Smooth muscle cell (in vitro differentiated cells): ENCODE data around the gene HOXA9. TPM values are rescaled to one million over a fixed set of nuclear protein-coding genes. Genes with fewer than 3 reads are reported as not detected.

ENCODE experiments used
- DNase-seq: peaks from one replicate; lab custom pipeline; 2025; ENCODE audit not compliant: unreplicated experiment; lab: John Stamatoyannopoulos, UW
- H2AFZ ChIP-seq: fragments of 200-600 bp; sonication (generic); 2 replicates; pipeline ENCODE4 v1.6.0; 2016; ENCODE audit warnings: antibody characterized with exemption, low read depth, mild to moderate bottlenecking
- H3F3A ChIP-seq: fragments of 200-600 bp; sonication (generic); 2 replicates; pipeline ENCODE4 v1.6.0; 2017; ENCODE audit warnings: antibody characterized with exemption, low read depth
- H3K27ac ChIP-seq: fragments of 200-600 bp; sonication (generic); 2 replicates; pipeline ENCODE4 v1.5.1; 2016; ENCODE audit warnings: low read depth, mild to moderate bottlenecking
- H3K27me3 ChIP-seq: fragments of 200-600 bp; sonication (generic); 2 replicates; pipeline ENCODE4 v1.6.1; 2016; ENCODE audit warnings: low read depth, mild to moderate bottlenecking
- H3K36me3 ChIP-seq: fragments of 200-600 bp; sonication (generic); 2 replicates; pipeline ENCODE4 v1.5.1; 2016; ENCODE audit warnings: low read depth
- H3K4me1 ChIP-seq: fragments of 200-600 bp; sonication (generic); 2 replicates; pipeline ENCODE4 v1.5.1; 2016; ENCODE audit warnings: low read depth
- H3K4me2 ChIP-seq: fragments of 200-600 bp; sonication (generic); 2 replicates; pipeline ENCODE4 v1.6.0; 2016; ENCODE audit warnings: mild to moderate bottlenecking
- H3K4me3 ChIP-seq: fragments of 200-600 bp; sonication (generic); 2 replicates; pipeline ENCODE4 v1.5.1; 2016; ENCODE audit warnings: mild to moderate bottlenecking
- H3K79me2 ChIP-seq: fragments of 200-600 bp; sonication (generic); 2 replicates; pipeline ENCODE4 v1.6.0; 2016; ENCODE audit warnings: low read depth, mild to moderate bottlenecking
- H3K9ac ChIP-seq: fragments of 200-600 bp; sonication (generic); 2 replicates; pipeline ENCODE4 v1.6.0; 2016; ENCODE audit warnings: low read depth
- H3K9me3 ChIP-seq: fragments of 200-600 bp; sonication (generic); replicated peaks from 2 replicates; pipeline ENCODE4 v1.5.1; 2016; ENCODE audit warnings: low read depth
- H4K20me1 ChIP-seq: fragments of 200-600 bp; sonication (generic); 2 replicates; pipeline ENCODE4 v1.6.0; 2016; ENCODE audit warnings: low read depth
- CTCF ChIP-seq: fragments of 200-600 bp; sonication (generic); IDR thresholded peaks from 2 replicates; pipeline ENCODE4 v1.5.1; 2017; ENCODE audit warnings: borderline replicate concordance, mild to moderate bottlenecking, antibody characterized with exemption; ENCODE audit not compliant: insufficient read depth, poor library complexity, severe bottlenecking
- WGBS: methylation state at CpG from one replicate; pipeline ENCODE4 v1.1.7; 2016; ENCODE audit warnings: low lambda C conversion rate; 5-methylcytosine and 5-hydroxymethylcytosine counted together
- polyA plus RNA-seq: library from polyadenylated mRNA; unstranded; fragments of >200 nt; fragmentation: Nextera tagmentation; extraction: Ambion mirVana; gene quantifications from 2 replicates; pipeline ENCODE4 v1.2.1, GENCODE V29; 2016
- total RNA-seq: library from RNA; depleted of rRNA; stranded (reverse); fragments of >200 nt; gene quantifications from 2 replicates; pipeline ENCODE4 v1.2.3, GENCODE V29; 2014

HOXA9 gene
- total and polyA plus RNA-seq, 2 experiments from 2014 or later, result 12.6 to 35.8 TPM

DNA sequence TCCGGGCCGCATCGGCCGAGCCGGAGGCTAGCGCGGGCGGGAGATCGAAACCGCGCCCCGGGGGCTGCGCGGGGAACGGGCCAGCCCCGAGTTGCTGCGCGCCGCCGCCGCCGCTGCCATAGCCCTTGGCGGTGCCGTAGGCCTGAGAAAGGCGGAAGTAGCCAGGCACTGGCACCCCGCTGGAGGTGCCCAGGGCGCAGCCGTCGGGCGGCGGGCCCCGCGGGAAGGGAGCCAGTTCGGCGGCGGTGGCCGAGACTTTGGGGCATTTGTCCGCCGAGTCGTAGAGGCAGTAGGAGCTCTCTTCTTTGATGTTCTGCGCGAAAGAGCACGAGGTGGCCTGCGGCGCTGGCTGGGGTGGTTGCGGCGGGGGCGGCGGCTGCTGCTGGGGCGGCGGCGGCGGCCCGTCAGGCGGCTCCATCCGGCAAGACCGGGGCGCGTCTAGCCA is 8.2 kb upstream of the HOXA9 start:
- H4K20me1 ChIP-seq, result peaks cover 40% of the 10 kb centered on the region
- WGBS, result under 1% methylated on average over 50 of the region's 59 CpGs
- H3F3A ChIP-seq, result peaks cover 4% of the 10 kb centered on the region
- H3K36me3 ChIP-seq, result no peaks in the 10 kb centered on the region
- H3K4me1 ChIP-seq, result no peaks in the 10 kb centered on the region
- no peaks in the 10 kb centered on the region for H3K9me3 ChIP-seq
- peaks cover 25% of the 10 kb centered on the region for H3K27me3 ChIP-seq
- H3K79me2 ChIP-seq, result peaks cover 100% of the 10 kb centered on the region
- peak overlapping the region; percentile 95 for H3K27ac ChIP-seq
- H2AFZ ChIP-seq, result no peak overlapping the region
- peak overlapping the region; percentile 89 for H3K4me2 ChIP-seq
- H3K9ac ChIP-seq, result peak overlapping the region; percentile 88
- no peak for DNase-seq
- no peak for TF ChIP-seq CTCF
- peak overlapping the region; percentile 67 for H3K4me3 ChIP-seq

DNA sequence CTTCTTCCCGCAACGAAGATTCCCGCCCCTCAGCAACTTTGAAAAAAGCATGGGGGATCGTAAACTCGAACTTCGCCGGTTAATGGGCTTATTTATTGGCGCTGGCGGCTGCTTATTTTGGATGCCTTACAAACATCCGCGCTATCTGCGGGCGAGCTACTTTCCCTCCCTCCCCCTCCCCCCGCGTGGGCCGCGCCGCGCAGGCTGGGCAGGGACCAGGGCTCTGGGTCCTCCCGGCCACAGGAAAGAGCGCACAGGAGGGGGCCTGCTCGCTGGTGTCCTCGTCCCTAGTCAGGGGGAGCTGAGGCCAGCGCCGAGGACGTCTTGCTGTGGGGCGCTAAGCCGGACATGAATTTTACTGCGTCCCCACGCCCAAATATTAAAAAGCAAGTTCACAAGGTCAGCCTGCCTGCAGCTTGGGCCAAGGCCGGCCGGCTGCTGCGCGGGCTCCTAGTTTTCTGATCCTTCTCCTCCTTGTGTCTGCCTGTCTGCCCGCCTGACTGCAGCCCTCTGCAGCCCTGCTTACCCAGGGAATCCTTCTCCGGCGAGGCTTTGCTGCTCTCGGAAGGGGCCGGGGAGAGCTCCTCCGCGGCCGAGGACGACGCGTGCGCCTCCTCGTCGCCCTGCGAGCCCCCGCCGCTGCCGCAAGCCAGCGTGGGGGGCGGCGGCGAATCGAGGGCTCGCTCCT is 7.6 kb upstream of the HOXA9 start:
- Histone ChIP-seq H4K20me1 (peaks cover 35% of the 10 kb centered on the region), H3K9ac (peak overlapping the region; percentile 88), H3K36me3 (no peaks in the 10 kb centered on the region), H3K4me2 (peak overlapping the region; percentile 89), H3F3A (peaks cover 7% of the 10 kb centered on the region), H3K79me2 (peaks cover 100% of the 10 kb centered on the region), H3K4me1 (no peaks in the 10 kb centered on the region), H3K27me3 (peaks cover 25% of the 10 kb centered on the region), H3K4me3 (peak overlapping the region; percentile 67), H3K27ac (peak overlapping the region; percentile 95), H2AFZ (no peak overlapping the region), H3K9me3 (no peaks in the 10 kb centered on the region)
- under 1% methylated on average over 40 of the region's 58 CpGs for WGBS
- DNase-seq, result no peak
- no peak for TF ChIP-seq CTCF

GRCh38 chr7:27172315-27172774 is 7.0 kb upstream of the HOXA9 start:
- Histone ChIP-seq H3K27ac (peak overlapping the region; percentile 95), H3K4me2 (peak overlapping the region; percentile 89), H3K9ac (peak overlapping the region; percentile 88), H3F3A (peaks cover 7% of the 10 kb centered on the region), H3K4me1 (no peaks in the 10 kb centered on the region), H3K79me2 (peaks cover 100% of the 10 kb centered on the region), H3K36me3 (no peaks in the 10 kb centered on the region), H4K20me1 (peaks cover 35% of the 10 kb centered on the region), H2AFZ (no peak overlapping the region), H3K27me3 (peaks cover 30% of the 10 kb centered on the region), H3K4me3 (peak overlapping the region; percentile 67), H3K9me3 (no peaks in the 10 kb centered on the region)
- no peak for DNase-seq
- no peak for TF ChIP-seq CTCF
- 6% methylated on average over 10 of the region's 10 CpGs for WGBS
